ENCODE data around the gene FGF14. TPM values are rescaled to one million over a fixed set of nuclear protein-coding genes. Genes with fewer than 3 reads are reported as not detected.

Gene FGF14
- total RNA-seq, 2 donors from 2014 or later, result 0.14 TPM

GRCh38 chr13:102002287-102002686, 399.6 kb downstream of the FGF14 start:
- Histone ChIP-seq H3K27me3 (replicated peaks; ENCODE audit: insufficient read depth) (no peaks in the 10 kb centered on the region), H3K27ac (peak overlapping the region; percentile 41 to 54)
- no peak for ATAC-seq (ENCODE audit: insufficient number of reproducible peaks, low FRiP score, low read depth)

GRCh38 chr13:102000764-102001163, 401.1 kb downstream of the FGF14 start:
- H3K9me3 ChIP-seq, result no peaks in the 10 kb centered on the region
- H3K4me1 ChIP-seq (ENCODE audit: control insufficient read depth in 1 of 2, low read depth in 2 of 2), result peaks cover 12 to 42% of the 10 kb centered on the region in 2 donors
- H3K27ac ChIP-seq, result peak overlapping the region in 1 of 2 donors; percentile 12
- no peak overlapping the region for H3K4me3 ChIP-seq
- no peak for TF ChIP-seq CTCF (IDR thresholded peaks at IDR 0.05)
- ATAC-seq (ENCODE audit: insufficient number of reproducible peaks, low FRiP score, low read depth) (no peak), DNase-seq (ENCODE audit: low spot score) (no peak)
- H3K27me3 ChIP-seq (replicated peaks; ENCODE audit: insufficient read depth), result no peaks in the 10 kb centered on the region
- no peaks in the 10 kb centered on the region for H3K36me3 ChIP-seq

More at GRCh38 chr13:102002287-102002686, 399.6 kb downstream of the FGF14 start:
- no peak overlapping the region for H3K4me3 ChIP-seq
- TF ChIP-seq CTCF (IDR thresholded peaks at IDR 0.05), result no peak
- no peak for DNase-seq (ENCODE audit: low spot score)
- H3K9me3 ChIP-seq, result no peaks in the 10 kb centered on the region
- H3K36me3 ChIP-seq, result no peaks in the 10 kb centered on the region
- H3K4me1 ChIP-seq (ENCODE audit: control insufficient read depth in 1 of 2, low read depth in 2 of 2), result peaks cover 12 to 49% of the 10 kb centered on the region in 2 donors

- Histone ChIP-seq H3K27ac (no peak overlapping the region), H3K9me3 (no peaks in the 10 kb centered on the region), H3K36me3 (no peaks in the 10 kb centered on the region), H3K4me3 (no peak overlapping the region), H3K27me3 (replicated peaks; ENCODE audit: insufficient read depth) (no peaks in the 10 kb centered on the region), H3K4me1 (ENCODE audit: control insufficient read depth in 1 of 2, low read depth in 2 of 2) (peaks cover 9 to 20% of the 10 kb centered on the region in 2 donors)
- no peak for TF ChIP-seq CTCF (IDR thresholded peaks at IDR 0.05)
- no peak for DNase-seq (ENCODE audit: low spot score)
- ATAC-seq (ENCODE audit: insufficient number of reproducible peaks, low FRiP score, low read depth), result no peak
Measured at GRCh38 chr13:101998129-101998528, 403.7 kb downstream of the FGF14 start.

- H3K27ac ChIP-seq, result no peak overlapping the region
- no peak for ATAC-seq (ENCODE audit: insufficient number of reproducible peaks, low FRiP score, low read depth)
Measured at GRCh38 chr13:101996954-101997353, 404.9 kb downstream of the FGF14 start.

GRCh38 chr13:101989798-101990350, 412.0 kb downstream of the FGF14 start:
- DNase-seq (ENCODE audit: low spot score) (no peak), ATAC-seq (ENCODE audit: insufficient number of reproducible peaks, low FRiP score, low read depth) (no peak)
- no peaks in the 10 kb centered on the region for H3K36me3 ChIP-seq
- no peaks in the 10 kb centered on the region for H3K27me3 ChIP-seq (replicated peaks; ENCODE audit: insufficient read depth)
- no peak for TF ChIP-seq CTCF (IDR thresholded peaks at IDR 0.05)
- H3K27ac ChIP-seq, result peak overlapping the region in 1 of 2 donors; percentile 36
- no peaks in the 10 kb centered on the region for H3K9me3 ChIP-seq
- H3K4me1 ChIP-seq (ENCODE audit: control insufficient read depth in 1 of 2, low read depth in 2 of 2), result peaks cover 8 to 22% of the 10 kb centered on the region in 2 donors
- no peak overlapping the region for H3K4me3 ChIP-seq

More at GRCh38 chr13:101996954-101997353, 404.9 kb downstream of the FGF14 start:
- no peak for DNase-seq (ENCODE audit: low spot score)
- Histone ChIP-seq H3K9me3 (no peaks in the 10 kb centered on the region), H3K4me3 (no peak overlapping the region), H3K4me1 (ENCODE audit: control insufficient read depth in 1 of 2, low read depth in 2 of 2) (peaks cover 2 to 10% of the 10 kb centered on the region in 2 donors), H3K36me3 (no peaks in the 10 kb centered on the region), H3K27me3 (replicated peaks; ENCODE audit: insufficient read depth) (no peaks in the 10 kb centered on the region)
- TF ChIP-seq CTCF (IDR thresholded peaks at IDR 0.05), result no peak
